WTC11 (cell line): ENCODE data around the gene ZC3H12A. TPM values are rescaled to one million over a fixed set of nuclear protein-coding genes. Genes with fewer than 3 reads are reported as not detected.

Source experiments
- ATAC-seq: fragments of 200-7000 bp; cut with Tn5 transposase; 2 replicates; pipeline ENCODE4 v1.10.0; 2021; ENCODE audit warnings: mild to moderate bottlenecking, moderate library complexity
- CTCF ChIA-PET: fragments of 300-600 bp; sonication (Branson Sonifier 250); formaldehyde crosslinking; loops from one replicate; lab custom pipeline; 2021; ENCODE audit warnings: antibody characterized with exemption; lab: Charles Lee
- POLR2A ChIA-PET: fragments of 350-600 bp; sonication (Branson Sonifier 250); formaldehyde crosslinking; loops from one replicate; lab custom pipeline; 2021; ENCODE audit warnings: antibody characterized with exemption; lab: Charles Lee
- DNase-seq: peaks from one replicate; pipeline ENCODE4 v3.0.0; 2021; ENCODE audit warnings: low spot score
- H3K27ac Mint-ChIP-seq: 2 replicates; pipeline ENCODE4 v1.8.0; 2021; ENCODE audit warnings: mixed read lengths
- H3K27me3 Mint-ChIP-seq: 2 replicates; pipeline ENCODE4 v1.8.0; 2021; ENCODE audit warnings: low read depth, mild to moderate bottlenecking, moderate library complexity, mixed read lengths
- H3K36me3 Mint-ChIP-seq: 2 replicates; pipeline ENCODE4 v1.8.0; 2021; ENCODE audit warnings: mixed read lengths
- H3K4me1 Mint-ChIP-seq: 2 replicates; pipeline ENCODE4 v1.8.0; 2022; ENCODE audit warnings: mixed read lengths
- H3K4me3 Mint-ChIP-seq: 2 replicates; pipeline ENCODE4 v1.8.0; 2021; ENCODE audit warnings: mild to moderate bottlenecking, moderate library complexity, mixed read lengths
- H3K9me3 Mint-ChIP-seq: 2 replicates; pipeline ENCODE4 v1.8.0; 2021; ENCODE audit warnings: mixed read lengths
- ATF6 ChIP-seq: sonication (generic); formaldehyde crosslinking; IDR thresholded peaks from 2 replicates; pipeline ENCODE4 v1.8.1; 2023; ENCODE audit warnings: mild to moderate bottlenecking, missing genetic modification reagents
- ELF4 ChIP-seq: sonication (generic); formaldehyde crosslinking; IDR thresholded peaks from 2 replicates; pipeline ENCODE4 v1.8.1; 2022; ENCODE audit warnings: low read depth, mild to moderate bottlenecking, moderate library complexity, missing genetic modification reagents
- EMX1 ChIP-seq: fragments of 250-450 bp; sonication (Bioruptor Pico); IDR thresholded peaks from 2 replicates; pipeline ENCODE4 v1.8.0; 2021; ENCODE audit warnings: mild to moderate bottlenecking
- IRF1 ChIP-seq: sonication (generic); formaldehyde crosslinking; IDR thresholded peaks from 2 replicates; pipeline ENCODE4 v1.8.0; 2023; ENCODE audit warnings: missing genetic modification reagents
- JUN ChIP-seq: sonication (generic); formaldehyde crosslinking; IDR thresholded peaks from 2 replicates; pipeline ENCODE4 v1.8.0; 2023; ENCODE audit warnings: mild to moderate bottlenecking, missing genetic modification reagents
- KAT7 ChIP-seq: sonication (generic); formaldehyde crosslinking; IDR thresholded peaks from 2 replicates; pipeline ENCODE4 v1.8.1; 2023; ENCODE audit warnings: missing genetic modification reagents, mild to moderate bottlenecking, borderline replicate concordance
- NR1H2 ChIP-seq: sonication (generic); formaldehyde crosslinking; IDR thresholded peaks from 2 replicates; pipeline ENCODE4 v1.9.0; 2021; ENCODE audit warnings: mild to moderate bottlenecking, moderate library complexity, missing genetic modification reagents
- NR3C1 ChIP-seq: sonication (generic); formaldehyde crosslinking; conservative IDR thresholded peaks from 2 replicates; pipeline ENCODE4 v1.8.1; 2023; ENCODE audit warnings: low read depth, mild to moderate bottlenecking, missing genetic modification reagents
- SP1 ChIP-seq: sonication (generic); formaldehyde crosslinking; conservative IDR thresholded peaks from 2 replicates; pipeline ENCODE4 v1.8.1; 2022; ENCODE audit warnings: missing genetic modification reagents
- TCF7 ChIP-seq: sonication (generic); formaldehyde crosslinking; IDR thresholded peaks from 2 replicates; pipeline ENCODE4 v1.8.0; 2022; ENCODE audit warnings: mild to moderate bottlenecking, low read depth, missing genetic modification reagents, moderate library complexity
- TEAD1 ChIP-seq: sonication (generic); formaldehyde crosslinking; IDR thresholded peaks from 2 replicates; pipeline ENCODE4 v1.8.0; 2022; ENCODE audit warnings: mild to moderate bottlenecking, missing genetic modification reagents
- USF2 ChIP-seq: sonication (generic); formaldehyde crosslinking; IDR thresholded peaks from 2 replicates; pipeline ENCODE4 v1.8.1; 2023; ENCODE audit warnings: mild to moderate bottlenecking, missing genetic modification reagents, moderate library complexity
- ZNF512 ChIP-seq: sonication (generic); formaldehyde crosslinking; IDR thresholded peaks from 2 replicates; pipeline ENCODE4 v1.8.1; 2022; ENCODE audit warnings: missing genetic modification reagents, borderline replicate concordance
- total RNA-seq: library from RNA; stranded (reverse); gene quantifications from 3 replicates; pipeline ENCODE4 v1.2.3, GENCODE V29; 2021
- TF ChIP-seq, protein P1 (sequence below): fragments of 250-450 bp; sonication (Bioruptor Pico); IDR thresholded peaks from 2 replicates; pipeline ENCODE4 v2.1.2; 2022; ENCODE audit warnings: mild to moderate bottlenecking, moderate library complexity
- TF ChIP-seq, protein P2 (sequence below): sonication (generic); formaldehyde crosslinking; IDR thresholded peaks from 2 replicates; pipeline ENCODE4 v1.8.1; 2023; ENCODE audit warnings: mild to moderate bottlenecking, moderate library complexity, missing genetic modification reagents
- TF ChIP-seq, protein P3 (sequence below): fragments of 250-450 bp; sonication (Bioruptor Pico); IDR thresholded peaks from 2 replicates; pipeline ENCODE4 v1.9.0; 2021; ENCODE audit warnings: mild to moderate bottlenecking, borderline replicate concordance
- TF ChIP-seq, protein P4 (sequence below): sonication (generic); formaldehyde crosslinking; IDR thresholded peaks from 2 replicates; pipeline ENCODE4 v1.8.0; 2022; ENCODE audit warnings: mild to moderate bottlenecking, missing genetic modification reagents
- TF ChIP-seq, protein P5 (sequence below): fragments of 250-450 bp; sonication (Bioruptor Pico); IDR thresholded peaks from 2 replicates; pipeline ENCODE4 v1.9.0; 2021; ENCODE audit warnings: mild to moderate bottlenecking

ZC3H12A gene
- total RNA-seq, 1 experiment from 2014 or later, result 10.9 TPM

- CTCF ChIA-PET, result interaction anchor here (3.1 kb wide), 1 partner anchor 13 kb away, joined by 11 read pairs; the partner anchor contains the start of gene MEAF6
- POLR2A ChIA-PET, result no interaction called here
- peaks cover 32% of the 10 kb centered on the region for H3K36me3 Mint-ChIP-seq
- no peak for DNase-seq
- TF ChIP-seq EMX1, result no peak
- no peak for TF ChIP-seq ATF6 (CRISPR knock-in tag)
- TF ChIP-seq TCF7, result no peak
- TF ChIP-seq, protein P1, sequence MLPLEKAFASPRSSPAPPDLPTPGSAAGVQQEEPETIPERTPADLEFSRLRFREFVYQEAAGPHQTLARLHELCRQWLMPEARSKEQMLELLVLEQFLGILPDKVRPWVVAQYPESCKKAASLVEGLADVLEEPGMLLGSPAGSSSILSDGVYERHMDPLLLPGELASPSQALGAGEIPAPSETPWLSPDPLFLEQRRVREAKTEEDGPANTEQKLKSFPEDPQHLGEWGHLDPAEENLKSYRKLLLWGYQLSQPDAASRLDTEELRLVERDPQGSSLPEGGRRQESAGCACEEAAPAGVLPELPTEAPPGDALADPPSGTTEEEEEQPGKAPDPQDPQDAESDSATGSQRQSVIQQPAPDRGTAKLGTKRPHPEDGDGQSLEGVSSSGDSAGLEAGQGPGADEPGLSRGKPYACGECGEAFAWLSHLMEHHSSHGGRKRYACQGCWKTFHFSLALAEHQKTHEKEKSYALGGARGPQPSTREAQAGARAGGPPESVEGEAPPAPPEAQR (CRISPR knock-in tag), result no peak
- no peak for TF ChIP-seq KAT7 (CRISPR knock-in tag)
- no peak for TF ChIP-seq IRF1
- no peak for TF ChIP-seq SP1 (CRISPR knock-in tag)
- TF ChIP-seq, protein P2, sequence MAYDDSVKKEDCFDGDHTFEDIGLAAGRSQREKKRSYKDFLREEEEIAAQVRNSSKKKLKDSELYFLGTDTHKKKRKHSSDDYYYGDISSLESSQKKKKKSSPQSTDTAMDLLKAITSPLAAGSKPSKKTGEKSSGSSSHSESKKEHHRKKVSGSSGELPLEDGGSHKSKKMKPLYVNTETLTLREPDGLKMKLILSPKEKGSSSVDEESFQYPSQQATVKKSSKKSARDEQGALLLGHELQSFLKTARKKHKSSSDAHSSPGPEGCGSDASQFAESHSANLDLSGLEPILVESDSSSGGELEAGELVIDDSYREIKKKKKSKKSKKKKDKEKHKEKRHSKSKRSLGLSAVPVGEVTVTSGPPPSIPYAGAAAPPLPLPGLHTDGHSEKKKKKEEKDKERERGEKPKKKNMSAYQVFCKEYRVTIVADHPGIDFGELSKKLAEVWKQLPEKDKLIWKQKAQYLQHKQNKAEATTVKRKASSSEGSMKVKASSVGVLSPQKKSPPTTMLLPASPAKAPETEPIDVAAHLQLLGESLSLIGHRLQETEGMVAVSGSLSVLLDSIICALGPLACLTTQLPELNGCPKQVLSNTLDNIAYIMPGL (CRISPR knock-in tag), result no peak
- TF ChIP-seq, protein P3, sequence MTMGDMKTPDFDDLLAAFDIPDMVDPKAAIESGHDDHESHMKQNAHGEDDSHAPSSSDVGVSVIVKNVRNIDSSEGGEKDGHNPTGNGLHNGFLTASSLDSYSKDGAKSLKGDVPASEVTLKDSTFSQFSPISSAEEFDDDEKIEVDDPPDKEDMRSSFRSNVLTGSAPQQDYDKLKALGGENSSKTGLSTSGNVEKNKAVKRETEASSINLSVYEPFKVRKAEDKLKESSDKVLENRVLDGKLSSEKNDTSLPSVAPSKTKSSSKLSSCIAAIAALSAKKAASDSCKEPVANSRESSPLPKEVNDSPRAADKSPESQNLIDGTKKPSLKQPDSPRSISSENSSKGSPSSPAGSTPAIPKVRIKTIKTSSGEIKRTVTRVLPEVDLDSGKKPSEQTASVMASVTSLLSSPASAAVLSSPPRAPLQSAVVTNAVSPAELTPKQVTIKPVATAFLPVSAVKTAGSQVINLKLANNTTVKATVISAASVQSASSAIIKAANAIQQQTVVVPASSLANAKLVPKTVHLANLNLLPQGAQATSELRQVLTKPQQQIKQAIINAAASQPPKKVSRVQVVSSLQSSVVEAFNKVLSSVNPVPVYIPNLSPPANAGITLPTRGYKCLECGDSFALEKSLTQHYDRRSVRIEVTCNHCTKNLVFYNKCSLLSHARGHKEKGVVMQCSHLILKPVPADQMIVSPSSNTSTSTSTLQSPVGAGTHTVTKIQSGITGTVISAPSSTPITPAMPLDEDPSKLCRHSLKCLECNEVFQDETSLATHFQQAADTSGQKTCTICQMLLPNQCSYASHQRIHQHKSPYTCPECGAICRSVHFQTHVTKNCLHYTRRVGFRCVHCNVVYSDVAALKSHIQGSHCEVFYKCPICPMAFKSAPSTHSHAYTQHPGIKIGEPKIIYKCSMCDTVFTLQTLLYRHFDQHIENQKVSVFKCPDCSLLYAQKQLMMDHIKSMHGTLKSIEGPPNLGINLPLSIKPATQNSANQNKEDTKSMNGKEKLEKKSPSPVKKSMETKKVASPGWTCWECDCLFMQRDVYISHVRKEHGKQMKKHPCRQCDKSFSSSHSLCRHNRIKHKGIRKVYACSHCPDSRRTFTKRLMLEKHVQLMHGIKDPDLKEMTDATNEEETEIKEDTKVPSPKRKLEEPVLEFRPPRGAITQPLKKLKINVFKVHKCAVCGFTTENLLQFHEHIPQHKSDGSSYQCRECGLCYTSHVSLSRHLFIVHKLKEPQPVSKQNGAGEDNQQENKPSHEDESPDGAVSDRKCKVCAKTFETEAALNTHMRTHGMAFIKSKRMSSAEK (CRISPR knock-in tag), result no peak
- no peak for TF ChIP-seq JUN
- no peak for TF ChIP-seq ZNF512 (CRISPR knock-in tag)
- TF ChIP-seq TEAD1 (CRISPR knock-in tag), result no peak
- no peaks in the 10 kb centered on the region for H3K27me3 Mint-ChIP-seq
- H3K4me1 Mint-ChIP-seq, result no peaks in the 10 kb centered on the region
- no peak overlapping the region for H3K27ac Mint-ChIP-seq
- no peaks in the 10 kb centered on the region for H3K9me3 Mint-ChIP-seq
- no peak overlapping the region for H3K4me3 Mint-ChIP-seq
- no peak for ATAC-seq
These were observed 27.3 kb downstream of the ZC3H12A start for GRCh38 chr1:37501661-37502060.

GRCh38 chr1:37502104-37502503, 27.7 kb downstream of the ZC3H12A start:
- peaks cover 33% of the 10 kb centered on the region for H3K36me3 Mint-ChIP-seq
- H3K4me1 Mint-ChIP-seq, result no peaks in the 10 kb centered on the region
- no peaks in the 10 kb centered on the region for H3K9me3 Mint-ChIP-seq
- no peaks in the 10 kb centered on the region for H3K27me3 Mint-ChIP-seq
- no peak overlapping the region for H3K27ac Mint-ChIP-seq
- ChIA-PET POLR2A (interaction anchor here (0.6 kb wide), 1 partner anchor 795 kb away, joined by 4 read pairs; no protein-coding TSS in a partner anchor), CTCF (interaction anchor here (3.1 kb wide), 1 partner anchor 12 kb away, joined by 11 read pairs; the partner anchor contains the start of gene MEAF6)
- ATAC-seq (no peak), DNase-seq (no peak)
- H3K4me3 Mint-ChIP-seq, result no peak overlapping the region
- TF ChIP-seq USF2 (CRISPR knock-in tag) (no peak), ELF4 (CRISPR knock-in tag) (no peak), NR3C1 (CRISPR knock-in tag) (no peak), NR1H2 (CRISPR knock-in tag) (no peak)
- TF ChIP-seq, protein P4, sequence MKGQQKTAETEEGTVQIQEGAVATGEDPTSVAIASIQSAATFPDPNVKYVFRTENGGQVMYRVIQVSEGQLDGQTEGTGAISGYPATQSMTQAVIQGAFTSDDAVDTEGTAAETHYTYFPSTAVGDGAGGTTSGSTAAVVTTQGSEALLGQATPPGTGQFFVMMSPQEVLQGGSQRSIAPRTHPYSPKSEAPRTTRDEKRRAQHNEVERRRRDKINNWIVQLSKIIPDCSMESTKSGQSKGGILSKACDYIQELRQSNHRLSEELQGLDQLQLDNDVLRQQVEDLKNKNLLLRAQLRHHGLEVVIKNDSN (CRISPR knock-in tag), result no peak
- TF ChIP-seq, protein P5, sequence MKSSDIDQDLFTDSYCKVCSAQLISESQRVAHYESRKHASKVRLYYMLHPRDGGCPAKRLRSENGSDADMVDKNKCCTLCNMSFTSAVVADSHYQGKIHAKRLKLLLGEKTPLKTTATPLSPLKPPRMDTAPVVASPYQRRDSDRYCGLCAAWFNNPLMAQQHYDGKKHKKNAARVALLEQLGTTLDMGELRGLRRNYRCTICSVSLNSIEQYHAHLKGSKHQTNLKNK (CRISPR knock-in tag), result no peak
